Measurements from ENCODE around the gene TEX11. TPM values are rescaled to one million over a fixed set of nuclear protein-coding genes. Genes with fewer than 3 reads are reported as not detected.
"Not testable (repeated sequence)": the region's sequence is repeated elsewhere in the genome, so short reads cannot be mapped to it uniquely, and the experiment has no call there.

Gene TEX11
- total RNA-seq, 4 donors from 2014 or later, result not detected

DNA sequence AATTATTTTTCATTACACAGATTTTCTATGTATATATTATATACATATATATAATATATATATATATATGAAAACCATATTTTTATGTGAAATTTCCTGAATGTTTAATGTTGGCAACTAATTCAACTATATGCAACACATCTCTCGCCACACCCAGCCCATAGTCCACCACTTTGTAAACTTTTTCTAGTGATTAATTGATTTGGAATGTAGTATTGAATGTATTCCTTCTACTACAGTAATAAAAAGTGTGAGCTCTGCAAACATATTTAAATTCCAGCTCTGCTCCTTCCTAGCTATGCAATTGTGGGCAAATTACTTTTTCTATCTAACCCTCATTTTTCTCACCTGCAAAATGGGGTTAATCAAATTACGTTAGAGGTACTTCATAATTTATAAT, 187.8 kb downstream of the TEX11 start:
- Histone ChIP-seq H3K4me1 (no peaks in the 10 kb centered on the region), H3K27ac (no peak overlapping the region), H3K4me3 (no peak overlapping the region), H3K36me3 (no peaks in the 10 kb centered on the region), H3K27me3 (no peaks in the 10 kb centered on the region), H3K9me3 (no peaks in the 10 kb centered on the region)
- TF ChIP-seq, protein P1, sequence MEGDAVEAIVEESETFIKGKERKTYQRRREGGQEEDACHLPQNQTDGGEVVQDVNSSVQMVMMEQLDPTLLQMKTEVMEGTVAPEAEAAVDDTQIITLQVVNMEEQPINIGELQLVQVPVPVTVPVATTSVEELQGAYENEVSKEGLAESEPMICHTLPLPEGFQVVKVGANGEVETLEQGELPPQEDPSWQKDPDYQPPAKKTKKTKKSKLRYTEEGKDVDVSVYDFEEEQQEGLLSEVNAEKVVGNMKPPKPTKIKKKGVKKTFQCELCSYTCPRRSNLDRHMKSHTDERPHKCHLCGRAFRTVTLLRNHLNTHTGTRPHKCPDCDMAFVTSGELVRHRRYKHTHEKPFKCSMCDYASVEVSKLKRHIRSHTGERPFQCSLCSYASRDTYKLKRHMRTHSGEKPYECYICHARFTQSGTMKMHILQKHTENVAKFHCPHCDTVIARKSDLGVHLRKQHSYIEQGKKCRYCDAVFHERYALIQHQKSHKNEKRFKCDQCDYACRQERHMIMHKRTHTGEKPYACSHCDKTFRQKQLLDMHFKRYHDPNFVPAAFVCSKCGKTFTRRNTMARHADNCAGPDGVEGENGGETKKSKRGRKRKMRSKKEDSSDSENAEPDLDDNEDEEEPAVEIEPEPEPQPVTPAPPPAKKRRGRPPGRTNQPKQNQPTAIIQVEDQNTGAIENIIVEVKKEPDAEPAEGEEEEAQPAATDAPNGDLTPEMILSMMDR (IDR thresholded peaks at IDR 0.05), result no peak
- TF ChIP-seq POLR2A (IDR thresholded peaks at IDR 0.05), result no peak
- TF ChIP-seq POLR2AphosphoS5 (IDR thresholded peaks at IDR 0.05), result no peak
- no peak for TF ChIP-seq EP300 (IDR thresholded peaks at IDR 0.05)
- DNase-seq (ENCODE audit: low spot score in 2 of 2), result no peak
- WGBS, result 59% methylated on average over 2 of the region's 2 CpGs

DNA sequence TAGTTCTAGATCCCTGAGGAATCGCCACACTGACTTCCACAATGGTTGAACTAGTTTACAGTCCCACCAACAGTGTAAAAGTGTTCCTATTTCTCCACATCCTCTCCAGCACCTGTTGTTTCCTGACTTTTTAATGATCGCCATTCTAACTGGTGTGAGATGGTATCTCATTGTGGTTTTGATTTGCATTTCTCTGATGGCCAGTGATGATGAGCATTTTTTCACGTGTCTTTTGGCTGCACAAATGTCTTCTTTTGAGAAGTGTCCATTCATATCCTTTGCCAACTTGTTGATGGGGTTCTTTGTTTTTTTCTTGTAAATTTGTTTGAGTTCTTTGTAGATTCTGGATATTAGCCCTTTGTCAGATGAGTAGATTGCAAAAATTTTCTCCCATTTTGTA, 197.2 kb downstream of the TEX11 start:
- H3K4me1 ChIP-seq, result not testable (repeated sequence)
- 75% methylated on average over 2 of the region's 3 CpGs for WGBS

DNA sequence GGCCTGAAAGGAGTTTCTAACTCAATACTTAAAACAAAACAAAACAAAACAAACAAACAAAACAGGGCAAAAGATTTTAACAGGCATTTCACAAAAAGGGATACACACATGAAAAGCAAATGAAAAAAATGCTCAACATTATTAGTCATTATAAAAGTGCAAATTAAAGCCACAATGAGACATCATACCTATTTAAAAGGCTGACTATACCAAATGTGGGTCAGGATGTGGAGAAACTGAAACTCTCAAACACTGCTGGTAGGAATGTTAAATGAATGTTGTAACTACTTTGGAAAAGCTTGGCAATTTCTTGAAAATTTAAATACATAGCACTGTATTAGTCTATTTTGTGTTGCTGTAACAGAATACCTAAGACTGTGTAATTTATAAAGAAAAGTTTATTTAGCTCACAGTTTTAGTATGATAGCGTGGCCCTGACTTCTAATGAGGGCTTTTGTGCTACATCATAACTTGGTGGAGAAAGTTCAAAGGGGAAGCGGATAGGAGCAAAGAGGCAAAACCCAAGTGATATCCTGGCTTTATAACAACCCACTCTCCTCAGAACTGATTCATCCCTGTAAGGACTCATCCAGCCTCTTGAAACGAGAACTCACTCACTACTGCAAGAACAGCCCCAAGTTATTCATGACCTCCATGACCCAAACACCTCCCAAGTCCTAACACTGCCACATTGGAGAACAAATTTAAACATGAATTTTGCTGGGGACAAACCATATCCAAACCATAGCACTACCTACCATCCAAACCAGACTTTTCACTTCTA, 214.0 kb downstream of the TEX11 start:
- no peak for DNase-seq (ENCODE audit: low spot score in 2 of 2)
- Histone ChIP-seq H3K27me3 (no peaks in the 10 kb centered on the region), H3K4me1 (no peaks in the 10 kb centered on the region), H3K27ac (no peak overlapping the region), H3K9me3 (no peaks in the 10 kb centered on the region), H3K4me3 (no peak overlapping the region), H3K36me3 (no peaks in the 10 kb centered on the region)
- TF ChIP-seq, protein P1 (IDR thresholded peaks at IDR 0.05), result no peak
- TF ChIP-seq EP300 (IDR thresholded peaks at IDR 0.05), result no peak
- TF ChIP-seq POLR2A (IDR thresholded peaks at IDR 0.05), result no peak
- no peak for TF ChIP-seq POLR2AphosphoS5 (IDR thresholded peaks at IDR 0.05)
- 64% methylated on average over 3 of the region's 3 CpGs for WGBS

More for the DNA sequence above, 197.2 kb downstream of the TEX11 start:
- H3K4me3 ChIP-seq; H3K36me3 ChIP-seq; DNase-seq (ENCODE audit: low spot score in 2 of 2); H3K27me3 ChIP-seq; H3K9me3 ChIP-seq; H3K27ac ChIP-seq: not testable (repeated sequence)

DNA sequence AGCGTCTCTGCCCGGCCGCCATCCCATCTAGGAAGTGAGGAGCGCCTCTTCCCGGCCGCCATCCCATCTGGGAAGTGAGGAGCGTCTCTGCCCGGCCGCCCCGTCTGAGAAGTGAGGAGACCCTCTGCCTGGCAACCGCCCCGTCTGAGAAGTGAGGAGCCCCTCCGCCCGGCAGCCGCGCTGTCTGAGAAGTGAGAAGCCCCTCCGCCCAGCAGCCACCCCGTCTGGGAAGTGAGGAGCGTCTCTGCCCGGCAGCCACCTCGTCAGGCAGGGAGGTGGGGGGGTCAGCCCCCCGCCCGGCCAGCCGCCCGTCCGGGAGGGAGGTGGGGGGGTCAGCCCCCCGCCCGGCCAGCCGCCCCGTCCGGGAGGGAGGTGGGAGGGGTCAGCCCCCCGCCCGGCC, 229.1 kb downstream of the TEX11 start:
- not testable (repeated sequence) for H3K4me3 ChIP-seq; H3K27ac ChIP-seq; DNase-seq (ENCODE audit: low spot score in 2 of 2); H3K36me3 ChIP-seq; H3K4me1 ChIP-seq; H3K27me3 ChIP-seq; H3K9me3 ChIP-seq
- WGBS, result 88% methylated on average over 10 of the region's 33 CpGs

DNA sequence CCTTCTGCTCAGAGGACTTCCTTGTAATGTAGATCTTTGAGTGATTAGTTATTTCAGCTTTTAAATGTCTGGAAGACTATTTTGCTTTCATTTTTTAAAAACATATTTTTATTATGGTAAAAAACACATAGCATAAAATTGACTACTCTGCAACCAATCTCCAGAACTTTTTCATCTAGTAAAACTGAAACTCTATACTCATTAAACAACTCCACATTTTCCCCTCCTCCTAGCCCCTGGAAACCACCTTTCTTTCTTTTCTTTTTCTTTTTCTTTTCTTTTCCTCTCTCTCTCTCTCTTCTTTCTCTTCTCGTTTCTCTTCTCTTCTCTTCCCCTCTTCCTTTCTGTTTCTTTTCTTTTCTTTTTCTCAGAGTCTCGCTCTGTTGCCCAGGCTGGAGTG, 233.2 kb downstream of the TEX11 start:
- Histone ChIP-seq H3K36me3 (no peaks in the 10 kb centered on the region), H3K4me1 (no peaks in the 10 kb centered on the region), H3K27me3 (no peaks in the 10 kb centered on the region), H3K9me3 (no peaks in the 10 kb centered on the region), H3K27ac (no peak overlapping the region), H3K4me3 (no peak overlapping the region)
- TF ChIP-seq POLR2AphosphoS5 (IDR thresholded peaks at IDR 0.05) (no peak), POLR2A (IDR thresholded peaks at IDR 0.05) (no peak), EP300 (IDR thresholded peaks at IDR 0.05) (no peak)
- TF ChIP-seq, protein P1 (IDR thresholded peaks at IDR 0.05), result no peak
- WGBS, result 80% methylated on average over 2 of the region's 2 CpGs
- no peak for DNase-seq (ENCODE audit: low spot score in 2 of 2)

DNA sequence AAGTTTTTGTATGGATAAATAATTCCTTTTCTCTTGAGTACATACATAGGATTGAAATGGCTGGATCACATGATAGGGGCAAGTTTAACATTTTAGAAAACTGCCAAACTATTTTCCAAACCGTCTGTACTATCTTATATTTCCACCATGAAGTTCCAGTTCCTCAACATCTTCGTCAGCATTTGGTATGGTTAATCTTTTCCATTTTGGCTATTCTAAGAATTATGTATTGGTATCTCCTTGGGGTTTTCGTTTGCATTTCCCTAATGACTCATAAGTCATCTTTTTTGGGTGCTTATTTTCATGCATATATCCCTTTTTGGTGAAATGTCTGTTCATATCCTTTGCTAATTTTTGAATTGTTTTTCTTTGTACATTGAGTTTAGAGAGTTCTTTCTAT, 236.2 kb downstream of the TEX11 start:
- Histone ChIP-seq H3K36me3 (no peaks in the 10 kb centered on the region), H3K4me3 (no peak overlapping the region), H3K27ac (no peak overlapping the region), H3K27me3 (no peaks in the 10 kb centered on the region), H3K9me3 (no peaks in the 10 kb centered on the region), H3K4me1 (no peaks in the 10 kb centered on the region)
- 49% methylated on average over 3 of the region's 3 CpGs for WGBS
- no peak for TF ChIP-seq EP300 (IDR thresholded peaks at IDR 0.05)
- no peak for TF ChIP-seq POLR2AphosphoS5 (IDR thresholded peaks at IDR 0.05)
- TF ChIP-seq, protein P1 (IDR thresholded peaks at IDR 0.05), result no peak
- no peak for DNase-seq (ENCODE audit: low spot score in 2 of 2)

All from suprapubic skin (tissue), 4 donors.